HG03060 (cell line): ENCODE data around the gene TAC4.

ENCODE experiments used
- ATAC-seq: cut with Tn5 transposase; IDR thresholded peaks from one replicate; pipeline ENCODE4 v1.9.1; 2021; ENCODE audit warnings: low read depth, moderate number of reproducible peaks; ENCODE audit not compliant: unreplicated experiment

TAC4 gene

DNA sequence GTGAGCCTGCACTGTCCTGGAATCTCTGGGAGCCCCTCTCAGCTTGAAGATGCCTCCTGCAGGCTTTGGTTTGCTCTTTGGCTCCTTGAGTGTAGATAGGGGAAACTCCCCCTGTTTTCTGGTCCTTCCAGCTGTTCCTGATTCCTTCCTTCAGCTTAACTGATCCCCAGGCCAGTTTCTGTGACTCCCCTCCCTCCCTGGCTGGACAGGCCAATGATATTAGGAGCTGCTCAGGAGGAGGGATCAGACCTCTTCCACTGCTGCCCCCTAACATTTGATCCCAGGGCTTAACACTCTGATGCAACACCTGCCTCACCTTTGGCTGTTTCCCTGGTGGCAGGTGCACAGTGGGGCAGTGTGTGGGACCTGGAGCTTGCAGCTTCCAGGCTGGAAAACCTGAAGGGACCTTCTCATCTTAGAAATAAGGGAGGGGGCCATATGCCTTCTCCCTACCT, at the start of gene TAC4:
TAC4 (minus strand) TSS at position 51 of the 455 bp plus-strand sequence. CDS start 52 bp downstream, outside the sequence.
- ATAC-seq, result no peak

DNA sequence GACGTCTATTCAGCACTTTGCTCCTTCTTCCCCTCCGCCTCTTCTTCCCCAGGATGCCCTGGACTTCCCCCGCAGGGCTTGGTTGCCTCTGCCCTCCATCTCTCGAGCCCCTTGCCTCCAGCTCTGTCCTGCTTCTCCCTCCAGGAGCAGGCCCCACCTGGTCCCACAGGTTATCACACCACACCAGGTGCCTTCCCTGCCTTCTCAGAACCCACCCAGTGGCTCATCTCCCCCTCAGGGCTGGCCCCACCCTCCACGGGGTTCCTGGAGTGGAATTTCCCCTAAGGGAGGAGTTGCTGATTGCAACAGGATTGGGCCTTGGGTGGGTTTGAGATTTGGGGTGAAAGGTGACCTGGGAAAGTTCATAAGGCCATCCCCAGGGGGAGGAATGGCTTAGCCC, 49.0 kb upstream of the TAC4 start:
- no peak for ATAC-seq

- ATAC-seq, result no peak
Observed at GRCh38 chr17:49896222-49896621, 48.4 kb upstream of the TAC4 start.

DNA sequence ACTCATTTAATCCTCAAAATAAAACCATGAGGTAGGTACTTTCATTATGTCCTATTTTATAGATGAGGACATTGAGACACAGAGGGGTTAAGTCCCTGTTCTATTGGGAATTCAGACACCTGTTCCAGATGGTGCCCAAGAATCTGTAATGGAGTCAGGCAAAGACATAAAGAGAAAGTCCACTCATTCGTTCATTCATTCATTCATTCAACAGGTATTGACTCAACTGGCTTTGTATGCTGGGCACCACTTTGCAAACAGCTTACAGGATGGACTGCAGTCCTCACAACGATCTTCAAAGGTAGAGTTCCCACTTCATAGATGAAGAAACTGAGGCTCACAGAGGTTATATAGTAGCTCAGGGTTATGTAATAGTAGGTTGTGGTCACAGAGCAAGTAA, 47.9 kb upstream of the TAC4 start:
- ATAC-seq, result no peak

GRCh38 chr17:49894761-49895160, 46.9 kb upstream of the TAC4 start:
- no peak for ATAC-seq

DNA sequence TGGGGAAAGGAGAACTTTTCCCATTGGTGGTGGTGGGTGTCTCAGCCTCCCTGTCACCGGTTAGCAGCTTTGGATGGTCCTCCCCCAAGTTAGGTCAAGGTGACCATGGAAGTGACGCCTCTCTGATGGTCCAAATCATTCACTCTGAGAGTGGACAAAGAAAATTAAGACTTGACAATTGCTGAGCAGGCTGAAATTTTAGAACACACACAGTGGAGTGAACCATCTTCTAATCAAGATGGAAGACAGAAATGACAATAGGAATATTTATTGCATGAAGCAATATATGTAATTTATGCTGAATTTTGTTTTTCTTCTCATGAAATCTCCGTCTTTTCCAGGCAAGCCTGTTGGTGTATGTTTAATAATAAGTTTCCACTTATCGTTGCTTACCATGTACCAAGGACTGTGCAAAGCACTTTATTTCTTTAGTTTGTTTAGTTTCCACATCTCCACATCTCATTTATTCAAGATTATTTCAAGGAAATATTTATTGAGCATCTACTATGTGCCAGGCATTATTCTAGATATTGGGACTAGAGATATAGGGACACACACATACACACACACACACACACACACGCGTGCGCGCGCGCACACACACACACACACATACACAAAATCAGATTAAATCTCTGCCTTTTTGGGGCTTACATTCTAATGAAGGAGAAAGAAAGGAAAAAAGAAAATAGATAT, 44.0 kb upstream of the TAC4 start:
- ATAC-seq, result no peak

- no peak for ATAC-seq
Observed at GRCh38 chr17:49891271-49891670, 43.4 kb upstream of the TAC4 start.

DNA sequence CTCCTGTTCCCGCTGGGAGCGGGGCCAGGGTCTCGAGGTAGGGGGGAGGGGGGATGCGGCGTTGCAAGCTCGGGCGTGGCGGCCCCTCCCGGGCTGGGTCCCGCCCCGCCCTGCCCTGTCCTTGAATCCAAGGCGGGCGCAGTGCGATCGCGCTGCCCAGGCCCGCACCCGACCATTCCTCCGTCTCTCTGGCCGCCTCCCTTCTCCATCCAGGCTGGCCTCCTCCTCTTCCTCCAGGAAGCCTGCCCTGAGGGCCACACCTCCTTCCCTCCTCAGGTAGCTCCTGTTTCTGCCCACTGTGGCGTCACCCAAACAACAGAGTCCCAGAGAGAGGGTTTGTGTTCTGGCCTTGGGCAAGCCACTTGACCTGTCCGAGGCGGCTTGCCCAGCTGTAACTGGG, 43.0 kb upstream of the TAC4 start:
- ATAC-seq, result no peak

DNA sequence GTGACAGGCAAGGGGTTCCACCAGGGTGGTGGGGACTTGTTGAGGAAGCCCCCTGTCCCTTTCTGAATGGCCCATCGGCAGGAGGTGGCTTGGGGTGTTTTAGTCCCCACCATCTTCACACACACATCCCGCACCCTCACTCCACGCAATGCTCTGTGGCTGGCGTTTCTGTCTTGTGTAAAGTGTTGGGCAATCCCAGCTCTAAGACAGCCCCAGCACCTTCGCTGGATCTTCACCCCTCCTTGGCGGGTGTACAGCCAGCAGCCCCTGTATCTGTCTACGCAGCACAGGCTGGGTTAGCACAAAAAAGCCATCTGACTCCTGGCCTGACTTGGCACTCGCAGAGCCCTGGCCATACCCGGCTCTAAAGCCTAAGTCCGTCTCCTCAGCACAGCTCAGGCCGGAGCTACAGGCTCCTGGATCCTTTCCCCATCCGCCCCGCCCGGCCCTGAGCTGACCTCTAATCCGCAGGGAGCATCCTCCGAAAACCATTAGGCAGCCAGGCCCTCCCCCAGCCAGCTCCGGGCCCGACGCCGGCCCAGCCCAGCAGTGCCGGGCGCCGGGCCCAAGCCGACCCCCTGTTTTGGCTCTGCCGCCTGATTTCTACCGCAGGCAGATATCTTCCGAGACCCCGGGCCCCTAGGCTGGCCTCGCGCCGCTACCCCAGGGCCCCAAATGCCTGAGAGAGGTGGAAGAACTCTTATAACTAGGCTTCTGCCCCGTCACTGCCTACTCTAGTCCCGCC, 42.4 kb upstream of the TAC4 start:
- ATAC-seq, result no peak

DNA sequence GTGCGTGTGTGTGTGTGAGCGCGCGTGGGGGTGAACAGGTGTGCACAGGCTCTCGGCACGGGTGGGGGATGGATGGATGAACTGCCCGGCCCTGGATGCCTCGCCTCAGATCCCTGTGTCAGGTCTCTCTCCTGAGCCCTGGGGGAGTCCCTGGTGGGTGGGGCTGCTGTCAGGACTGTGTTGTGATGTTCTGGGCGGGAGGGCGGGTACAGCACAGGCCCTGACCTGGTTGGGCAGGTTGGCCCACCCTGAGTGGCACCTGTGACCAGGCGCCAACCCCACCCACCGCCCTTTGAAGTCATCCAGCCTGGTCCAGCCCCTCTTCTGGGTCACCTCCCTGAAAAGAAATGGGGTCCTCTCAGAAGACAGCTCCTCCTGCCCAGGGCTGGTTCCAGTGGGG, 41.6 kb upstream of the TAC4 start:
- ATAC-seq, result no peak

GRCh38 chr17:49887744-49888360, 40.0 kb upstream of the TAC4 start:
- no peak for ATAC-seq

DNA sequence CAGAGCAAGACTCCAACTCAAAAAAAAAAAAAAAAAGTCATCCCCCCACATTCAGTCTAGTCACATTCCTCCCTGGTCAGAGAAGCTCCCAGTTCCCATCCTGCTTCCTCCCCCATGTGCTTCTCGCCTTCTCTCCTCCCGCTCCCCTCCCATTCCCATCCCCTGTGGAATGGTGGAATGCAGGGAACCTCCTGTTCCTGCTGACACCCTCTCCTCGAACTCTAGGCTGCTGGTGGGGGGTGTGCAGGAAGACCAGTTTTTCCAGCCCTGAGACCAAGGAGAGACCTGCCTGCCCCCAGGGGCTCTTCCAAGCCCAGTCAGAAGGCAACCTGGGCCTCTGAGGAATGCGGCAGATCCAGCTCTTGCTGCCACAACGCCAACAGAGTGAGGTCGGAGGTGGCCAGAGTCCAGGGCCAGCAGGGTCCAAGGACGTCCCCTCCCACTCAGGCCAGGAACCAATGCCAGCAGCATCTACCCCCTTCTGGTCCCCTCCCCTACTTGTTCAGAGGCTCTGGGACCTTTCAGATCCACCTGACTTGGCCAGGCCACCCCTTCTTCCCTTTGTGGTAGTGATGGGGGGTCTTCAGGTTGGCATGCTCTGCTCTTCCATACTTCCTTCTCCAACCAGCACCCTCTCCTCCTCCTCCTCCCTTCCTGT, 39.3 kb upstream of the TAC4 start:
- ATAC-seq, result no peak

GRCh38 chr17:49886036-49886435, 38.2 kb upstream of the TAC4 start:
- no peak for ATAC-seq

GRCh38 chr17:49882434-49882833, 34.6 kb upstream of the TAC4 start:
- ATAC-seq, result no peak

- ATAC-seq, result no peak
Observed at GRCh38 chr17:49881054-49881402, 33.2 kb upstream of the TAC4 start.

GRCh38 chr17:49880291-49881053, 32.6 kb upstream of the TAC4 start:
- no peak for ATAC-seq

DNA sequence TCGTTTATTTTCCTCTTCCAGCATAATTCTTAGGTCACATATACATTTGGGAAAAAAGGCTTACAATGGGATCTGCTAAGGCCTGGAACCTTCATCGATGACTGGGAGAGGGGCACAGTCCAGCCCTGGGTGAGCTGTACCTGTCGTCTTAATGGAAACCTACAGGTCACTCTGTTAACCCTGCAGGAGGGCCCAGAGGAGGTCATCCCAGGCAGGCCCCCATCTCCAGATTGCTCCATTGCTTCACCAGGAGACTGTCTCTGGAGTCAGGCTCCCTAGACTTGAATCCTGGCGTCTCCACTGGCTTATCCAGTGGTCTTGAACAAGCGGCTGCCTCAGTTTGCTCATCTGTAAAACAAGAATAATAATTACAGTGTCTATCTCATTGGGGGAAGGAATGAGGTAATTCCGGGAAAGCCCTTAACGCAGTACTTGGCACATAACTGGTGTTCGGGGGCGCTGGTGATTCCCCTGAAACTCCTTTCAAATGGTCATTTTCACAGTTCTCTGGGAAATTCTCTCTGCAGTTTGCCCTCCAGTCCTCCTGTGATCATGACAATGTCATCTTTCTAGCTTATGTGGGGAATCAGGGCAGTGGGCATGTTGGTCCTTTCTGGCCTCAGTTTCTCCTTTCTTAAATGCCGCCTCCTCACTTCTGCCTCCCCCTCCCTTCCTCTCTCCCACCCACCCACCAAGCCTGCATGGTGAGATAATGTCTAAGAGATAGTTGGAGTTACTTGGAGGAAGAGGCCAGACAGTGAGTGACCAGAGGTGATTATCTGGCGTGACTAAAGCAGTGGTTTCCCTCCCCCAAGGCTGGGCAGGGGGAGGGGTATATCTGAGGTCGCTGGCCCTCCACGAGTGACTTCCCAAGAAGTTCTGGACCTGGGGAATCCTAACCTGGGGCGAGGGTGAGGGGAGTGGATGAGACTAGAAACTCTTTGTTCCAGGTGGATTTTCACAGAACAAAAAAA, 31.3 kb upstream of the TAC4 start:
- ATAC-seq, result no peak

DNA sequence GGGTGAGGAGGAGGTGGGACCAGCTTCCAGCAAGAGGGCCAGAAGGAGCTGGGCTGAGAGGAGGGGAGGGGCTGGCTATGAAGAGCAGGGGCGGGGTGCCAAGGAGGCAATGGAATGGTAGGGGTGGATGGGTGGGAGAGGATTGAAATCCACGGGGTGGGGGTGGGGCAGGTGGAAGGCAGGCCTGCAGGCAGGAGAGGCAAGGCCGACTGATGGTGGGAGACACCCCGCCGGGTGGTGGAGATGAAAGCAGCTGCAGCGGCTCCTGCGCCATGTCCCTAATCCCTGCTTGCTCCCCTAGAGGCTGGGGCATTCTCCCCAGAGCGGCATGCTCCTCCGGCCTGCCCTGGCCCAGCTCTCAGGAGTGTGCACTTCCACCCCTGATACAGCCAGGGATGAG, 27.8 kb upstream of the TAC4 start:
- no peak for ATAC-seq

GRCh38 chr17:49874911-49875310, 27.0 kb upstream of the TAC4 start:
- no peak for ATAC-seq
